BE2C (cell line): ENCODE results near the gene TMEM45A.

ENCODE experiments used
- DNase-seq: peaks from one replicate; pipeline ENCODE4 v3.0.0-alpha.2; 2020
- H3K27me3 ChIP-seq: fragments of 250-450 bp; sonication (Bioruptor Pico); 2 replicates; pipeline ENCODE4 v1.5.1; 2020; ENCODE audit warnings: mild to moderate bottlenecking
- H3K36me3 ChIP-seq: fragments of 250-450 bp; sonication (Bioruptor Pico); 2 replicates; pipeline ENCODE4 v1.5.1; 2020; ENCODE audit warnings: mild to moderate bottlenecking
- H3K4me1 ChIP-seq: fragments of 250-450 bp; sonication (Bioruptor Pico); 2 replicates; pipeline ENCODE4 v1.5.1; 2020
- H3K4me3 ChIP-seq: 2 replicates; pipeline ENCODE4 v1.5.1; 2011; ENCODE audit warnings: low read depth, low read length
- H3K9me3 ChIP-seq: fragments of 250-450 bp; sonication (Bioruptor Pico); 2 replicates; pipeline ENCODE4 v1.5.1; 2020
- CTCF ChIP-seq: IDR thresholded peaks from 2 replicates; pipeline ENCODE4 v1.5.1; 2012; ENCODE audit warnings: mild to moderate bottlenecking, low read depth, low read length

The TMEM45A gene

GRCh38 chr3:100603469-100603868 is 111.0 kb downstream of the TMEM45A start:
- Histone ChIP-seq H3K9me3 (no peaks in the 10 kb centered on the region), H3K36me3 (no peaks in the 10 kb centered on the region), H3K4me3 (no peak overlapping the region), H3K27me3 (peaks cover 6% of the 10 kb centered on the region; the same call in 1 of the 2 replicates), H3K4me1 (peaks cover 6% of the 10 kb centered on the region)
- TF ChIP-seq CTCF: peak; percentile 64
- DNase-seq: peak; percentile 19

- no peak for TF ChIP-seq CTCF
- H3K4me3 ChIP-seq: no peak overlapping the region
- peaks cover 3% of the 10 kb centered on the region for H3K4me1 ChIP-seq
- no peaks in the 10 kb centered on the region for H3K36me3 ChIP-seq
- peaks cover 19% of the 10 kb centered on the region for H3K27me3 ChIP-seq
- no peak for DNase-seq
- H3K9me3 ChIP-seq: no peaks in the 10 kb centered on the region
Measured at GRCh38 chr3:100605358-100605757, 112.9 kb downstream of the TMEM45A start.

GRCh38 chr3:100606894-100607512 is 114.6 kb downstream of the TMEM45A start:
- Histone ChIP-seq H3K36me3 (no peaks in the 10 kb centered on the region), H3K9me3 (no peaks in the 10 kb centered on the region), H3K4me3 (no peak overlapping the region), H3K27me3 (peaks cover 33% of the 10 kb centered on the region), H3K4me1 (no peaks in the 10 kb centered on the region)
- TF ChIP-seq CTCF: no peak
- no peak for DNase-seq

- TF ChIP-seq CTCF: no peak
- Histone ChIP-seq H3K4me3 (no peak within 1 kb of the TSS), H3K36me3 (no peaks in the 10 kb centered on the region), H3K27me3 (peaks cover 33% of the 10 kb centered on the region), H3K9me3 (no peaks in the 10 kb centered on the region), H3K4me1 (no peaks in the 10 kb centered on the region)
- no peak for DNase-seq
Measured at GRCh38 chr3:100609305-100609704, 116.9 kb downstream of the TMEM45A start, which contains the start of gene ADGRG7. Gene ADGRG7 (plus strand): TSS chr3:100609601. CDS start chr3:100609857, 256 bp downstream.

- H3K27me3 ChIP-seq: peaks cover 33% of the 10 kb centered on the region
Measured at GRCh38 chr3:100609963-100610362, 117.5 kb downstream of the TMEM45A start.

More at GRCh38 chr3:100609963-100610362, 117.5 kb downstream of the TMEM45A start:
- Histone ChIP-seq H3K9me3 (no peaks in the 10 kb centered on the region), H3K4me1 (no peaks in the 10 kb centered on the region), H3K4me3 (no peak overlapping the region), H3K36me3 (no peaks in the 10 kb centered on the region)
- no peak for DNase-seq
- TF ChIP-seq CTCF: no peak
